HepG2 (cell line): ENCODE measurements around the gene TRMT1. TPM values are rescaled to one million over a fixed set of nuclear protein-coding genes. Genes with fewer than 3 reads are reported as not detected.

Source experiments
- ATAC-seq: fragments of 200-7000 bp; cut with Tn5 transposase; 3 replicates; pipeline ENCODE4 v1.9.1; 2020; ENCODE audit warnings: mild to moderate bottlenecking, moderate library complexity
- BruUV-seq: library from RNA; stranded (reverse); fragments of 400-500 nt; replicated peaks from 2 replicates; lab custom pipeline; 2021; lab: Mats Ljungman, UMichigan
- CTCF ChIA-PET: fragments of 300-600 bp; formaldehyde crosslinking; extraction: SDS; loops from one replicate; lab custom pipeline; 2021; ENCODE audit warnings: low total read pairs, inconsistent platforms, low intra/inter-chr PET ratio; lab: Yijun Ruan, JAX
- POLR2A ChIA-PET: fragments of 350-600 bp; sonication (Branson Sonifier 250); formaldehyde crosslinking; loops from one replicate; lab custom pipeline; 2020; ENCODE audit warnings: antibody characterized with exemption, inconsistent platforms; lab: Yijun Ruan, JAX
- DNase-seq: peaks from one replicate; pipeline ENCODE4 v3.0.0-alpha.2; 2015; ENCODE audit warnings: low spot score
- FAIRE-seq: peaks from 3 replicates; lab custom pipeline; 2011; peaks lifted over from hg19 to GRCh38; lab: Jason Lieb, UNC
- H2AFZ ChIP-seq: one replicate; pipeline ENCODE4 v1.6.1; 2011; ENCODE audit warnings: low read length, inconsistent platforms
- H3K27ac ChIP-seq: fragments of 300-600 bp; 3 replicates; pipeline ENCODE4 v1.8.0; 2011; ENCODE audit warnings: mixed run types, mild to moderate bottlenecking, mixed read lengths, low read length, inconsistent platforms; ENCODE audit not compliant: insufficient read depth; ENCODE audit errors: extremely low read length
- H3K27me3 ChIP-seq, 2 experiments: fragments of 200-600 bp in 1 of 2; 2 replicates in 1 of 2; 3 replicates in 1 of 2; pipeline versions ENCODE4 v1.6.0 to v1.8.0; 2011; ENCODE audit warnings: low read length in 2 of 2, mild to moderate bottlenecking in 2 of 2, moderate library complexity in 2 of 2, inconsistent platforms in 1 of 2; ENCODE audit not compliant: insufficient read depth in 2 of 2, control insufficient read depth in 1 of 2
- H3K36me3 ChIP-seq, 2 experiments: fragments of 200-600 bp in 1 of 2; replicated peaks in 1 of 2; 2 replicates in 1 of 2; 3 replicates in 1 of 2; pipeline versions ENCODE4 v1.5.1 to v1.8.0; 2011; ENCODE audit warnings: low read length in 2 of 2, inconsistent platforms in 1 of 2; ENCODE audit not compliant: insufficient read depth in 2 of 2, control insufficient read depth in 1 of 2
- H3K4me1 ChIP-seq: 2 replicates; pipeline ENCODE4 v1.5.1; 2012; ENCODE audit warnings: low read length, inconsistent platforms; ENCODE audit not compliant: insufficient read depth
- H3K4me2 ChIP-seq: 2 replicates; pipeline ENCODE4 v1.6.0; 2011; ENCODE audit warnings: low read depth, low read length, inconsistent platforms
- H3K4me3 ChIP-seq, 3 experiments: fragments of 200-600 bp in 1 of 3; sonication (generic), shearing (Covaris generic) in 1 of 3; replicated peaks in 1 of 3; 2 replicates each; pipeline ENCODE4 v1.5.1; 2011 to 2016; ENCODE audit warnings: low read length in 3 of 3, inconsistent platforms in 2 of 3, low read depth in 2 of 3, mild to moderate bottlenecking in 2 of 3, control low read depth in 1 of 3, mixed read lengths in 1 of 3; ENCODE audit not compliant: insufficient read depth in 1 of 3
- H3K79me2 ChIP-seq: one replicate; pipeline ENCODE4 v1.6.1; 2011; ENCODE audit warnings: low read length, inconsistent platforms; ENCODE audit not compliant: insufficient read depth
- H3K9ac ChIP-seq: 2 replicates; pipeline ENCODE4 v1.6.0; 2011; ENCODE audit warnings: mild to moderate bottlenecking, low read depth, low read length, inconsistent platforms; ENCODE audit not compliant: insufficient read depth
- H3K9me3 ChIP-seq: 2 replicates; pipeline ENCODE4 v1.5.1; 2012; ENCODE audit warnings: mild to moderate bottlenecking, low read length
- H4K20me1 ChIP-seq: 2 replicates; pipeline ENCODE4 v1.6.0; 2011; ENCODE audit warnings: inconsistent platforms, mild to moderate bottlenecking, low read length, moderate library complexity; ENCODE audit not compliant: insufficient read depth
- AFF4 ChIP-seq: sonication (generic); formaldehyde crosslinking; IDR thresholded peaks from 2 replicates; pipeline ENCODE4 v1.4.0; 2020; ENCODE audit warnings: missing genetic modification reagents
- ARNTL ChIP-seq: sonication (generic); formaldehyde crosslinking; IDR thresholded peaks from 2 replicates; pipeline ENCODE4 v1.4.0; 2020; ENCODE audit warnings: mild to moderate bottlenecking, missing genetic modification reagents
- CBX1 ChIP-seq: IDR thresholded peaks from one replicate; pipeline ENCODE4 v1.6.1; 2016; ENCODE audit warnings: antibody characterized with exemption, low read depth
- DPF2 ChIP-seq: sonication (generic); formaldehyde crosslinking; IDR thresholded peaks from 2 replicates; pipeline ENCODE4 v1.4.0; 2020; ENCODE audit warnings: mild to moderate bottlenecking, low read depth, missing genetic modification reagents, borderline replicate concordance
- HNF4G ChIP-seq, 2 experiments: sonication (generic) in 1 of 2; formaldehyde crosslinking in 1 of 2; IDR thresholded peaks; 2 replicates each; pipeline versions ENCODE4 v1.4.0 to v1.6.1; 2011 to 2020; ENCODE audit warnings: borderline replicate concordance in 2 of 2, low read depth in 2 of 2, mild to moderate bottlenecking in 2 of 2, low read length in 1 of 2, missing genetic modification reagents in 1 of 2, moderate library complexity in 1 of 2
- MEIS2 ChIP-seq: sonication (generic); formaldehyde crosslinking; IDR thresholded peaks from 2 replicates; pipeline ENCODE4 v1.9.0; 2021; ENCODE audit warnings: mild to moderate bottlenecking, missing genetic modification reagents
- RFXAP ChIP-seq: sonication (generic); formaldehyde crosslinking; IDR thresholded peaks from 2 replicates; pipeline ENCODE4 v1.4.0; 2020; ENCODE audit warnings: missing genetic modification reagents, borderline replicate concordance
- TCF12 ChIP-seq, 2 experiments: fragments of 450-650 bp in 1 of 2; sonication (generic) in 1 of 2; formaldehyde crosslinking in 1 of 2; IDR thresholded peaks; 2 replicates each; pipeline versions ENCODE4 v1.6.1 to v1.8.0; 2017 to 2022; ENCODE audit warnings: antibody characterized with exemption in 1 of 2, mild to moderate bottlenecking in 1 of 2, missing genetic modification reagents in 1 of 2, moderate library complexity in 1 of 2
- ZFP90 ChIP-seq: sonication (generic); formaldehyde crosslinking; IDR thresholded peaks from 2 replicates; pipeline ENCODE4 v1.8.0; 2022; ENCODE audit warnings: missing genetic modification reagents, mild to moderate bottlenecking, inconsistent platforms, borderline replicate concordance
- ZFY ChIP-seq: sonication (generic); formaldehyde crosslinking; IDR thresholded peaks from 2 replicates; pipeline ENCODE4 v1.4.0; 2020; ENCODE audit warnings: missing genetic modification reagents
- ZGPAT ChIP-seq: IDR thresholded peaks from 2 replicates; pipeline ENCODE4 v1.6.1; 2016; ENCODE audit warnings: mild to moderate bottlenecking
- ZMYM3 ChIP-seq: sonication (generic); formaldehyde crosslinking; IDR thresholded peaks from 2 replicates; pipeline ENCODE4 v1.5.1; 2020; ENCODE audit warnings: mild to moderate bottlenecking, missing genetic modification reagents
- ZNF12 ChIP-seq: sonication (generic); formaldehyde crosslinking; IDR thresholded peaks from 2 replicates; pipeline ENCODE4 v1.5.0; 2020; ENCODE audit warnings: missing genetic modification reagents
- ZNF547 ChIP-seq: sonication (generic); formaldehyde crosslinking; IDR thresholded peaks from 2 replicates; pipeline ENCODE4 v1.5.1; 2020; ENCODE audit warnings: mild to moderate bottlenecking, missing genetic modification reagents
- WGBS: methylation state at CpG from one replicate; pipeline ENCODE4 v1.1.6; 2017; ENCODE audit warnings: low lambda C conversion rate; 5-methylcytosine and 5-hydroxymethylcytosine counted together
- in situ Hi-C: cut with HindIII; loops from 2 replicates; pipeline ENCODE4 v1.10.0; 2017; ENCODE audit warnings: low pct_unique_long_range_greater_than_20kb; ENCODE audit not compliant: extremely low pct_ligation_motif_present
- intact Hi-C: fragments of 100-400 bp; cut with micrococcal nuclease; formaldehyde crosslinking; loops from one replicate; pipeline ENCODE4 v1.10.0; 2022; ENCODE audit not compliant: unreplicated experiment
- polyA plus RNA-seq, 8 experiments: library from polyadenylated mRNA; depleted of rRNA in 3 of 8; stranded (reverse) in 7 of 8; unstranded in 1 of 8; fragments of >200 nt; fragmentation: Illumina TruSeq in 4 of 8; extraction: Trizol in 4 of 8; gene quantifications; 2 replicates each; pipeline versions ENCODE4 v1.2.1 to v1.2.3, GENCODE V29; 2011 to 2016; ENCODE audit warnings: low read depth in 4 of 8, missing spikeins in 1 of 8, mixed read lengths in 1 of 8; ENCODE audit not compliant: insufficient read depth in 1 of 8
- total RNA-seq, 5 experiments: library from RNA; depleted of rRNA; stranded (reverse); fragments of >200 nt; fragmentation: Illumina TruSeq; extraction: Trizol; gene quantifications; 2 replicates each; pipeline ENCODE4 v1.2.3, GENCODE V29; 2016; ENCODE audit warnings: low read depth in 1 of 5
- TF ChIP-seq, protein P1 (sequence below): sonication (generic); formaldehyde crosslinking; IDR thresholded peaks from 2 replicates; pipeline ENCODE4 v1.5.0; 2020; ENCODE audit warnings: missing genetic modification reagents, mild to moderate bottlenecking, borderline replicate concordance

The TRMT1 gene
- total and polyA plus RNA-seq, 2 of the 13 experiments (the other 11 are each of a cell fraction or from before 2014, with no cell fraction given) = 35.5 to 44.1 TPM

GRCh38 chr19:13151605-13152355 is 35.2 kb upstream of the TRMT1 start:
- H3K27me3 ChIP-seq = no peaks in the 10 kb centered on the region; a peak in 1 of 5 replicates
- peak overlapping the region; percentile 92 to 97 (median 96) for H3K4me3 ChIP-seq
- POLR2A ChIA-PET = interaction anchor here (1.0 to 2.2 kb wide), 12 partner anchors 14 to 580 kb away, joined by 3 to 108 read pairs (median 5); partner anchors contain the start of gene NACC1
- peaks cover 3% of the 10 kb centered on the region; the same call in 1 of the 2 replicates for H4K20me1 ChIP-seq
- CTCF ChIA-PET = no interaction called here
- intact Hi-C loops = loop anchor here (1.0 to 5.0 kb wide), 5 partner anchors 11 to 696 kb away; partner anchors contain the start of genes NACC1 and TRMT1
- in situ Hi-C loops = loop anchor here (5.0 kb wide), 2 partner anchors 34 to 41 kb away; partner anchors contain the start of genes NACC1 and TRMT1
- peak overlapping the region; percentile 96 for H3K4me2 ChIP-seq
- BruUV-seq = no TSS peak
- no peak overlapping the region for H2AFZ ChIP-seq
- WGBS = 0% methylated on average over 3 of the region's 71 CpGs
- peaks cover 41% of the 10 kb centered on the region for H3K4me1 ChIP-seq
- peak overlapping the region; percentile 98 for H3K9ac ChIP-seq
- DNase-seq (peak; percentile 92), FAIRE-seq (no peak), ATAC-seq (peak; percentile 52)
- peaks cover 49% of the 10 kb centered on the region for H3K79me2 ChIP-seq
- no peaks in the 10 kb centered on the region for H3K36me3 ChIP-seq
- H3K9me3 ChIP-seq = no peaks in the 10 kb centered on the region
- peak overlapping the region; percentile 95 for H3K27ac ChIP-seq
- 0 out of 2 replicates have a peak, but pooled peaks have one; percentile 25 for TF ChIP-seq ZNF12 (CRISPR knock-in tag)
- TF ChIP-seq ZNF547 (CRISPR knock-in tag) = peak; percentile 60; the same call in 1 of the 2 replicates
- peak; percentile 43 for TF ChIP-seq CBX1
- no peak for TF ChIP-seq HNF4G (IDR thresholded peaks at IDR 0.05; ENCODE audit: borderline replicate concordance, low read depth, low read length)
- 0 out of 2 replicates have a peak, but pooled peaks have one; percentile 19 for TF ChIP-seq HNF4G (CRISPR knock-in tag; IDR thresholded peaks at IDR 0.05; ENCODE audit: borderline replicate concordance, low read depth)
- peak; percentile 65; the same call in 1 of the 2 replicates for TF ChIP-seq ZGPAT (CRISPR knock-in tag)
- TF ChIP-seq TCF12 (IDR thresholded peaks at IDR 0.05) = no peak
- TF ChIP-seq TCF12 (CRISPR knock-in tag; IDR thresholded peaks at IDR 0.05) = no peak; the same call in 1 of the 2 replicates
- peak; percentile 53; the same call in 1 of the 2 replicates for TF ChIP-seq MEIS2
- TF ChIP-seq AFF4 (CRISPR knock-in tag) = peak; percentile 78; the same call in 1 of the 2 replicates
- TF ChIP-seq RFXAP (CRISPR knock-in tag) = peak; percentile 67; the same call in 1 of the 2 replicates
- no peak; the same call in 1 of the 2 replicates for TF ChIP-seq ZMYM3 (CRISPR knock-in tag)
- peak; percentile 75; the same call in 1 of the 2 replicates for TF ChIP-seq ZFP90
- TF ChIP-seq ARNTL (CRISPR knock-in tag) = peak; percentile 73; the same call in 1 of the 2 replicates
- TF ChIP-seq, protein P1, sequence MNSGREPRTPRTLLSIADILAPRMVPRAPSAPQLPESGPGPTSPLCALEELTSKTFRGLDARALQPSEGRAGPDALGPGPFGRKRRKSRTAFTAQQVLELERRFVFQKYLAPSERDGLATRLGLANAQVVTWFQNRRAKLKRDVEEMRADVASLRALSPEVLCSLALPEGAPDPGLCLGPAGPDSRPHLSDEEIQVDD (CRISPR knock-in tag) = peak; percentile 75; the same call in 1 of the 2 replicates
- TF ChIP-seq DPF2 (CRISPR knock-in tag) = no peak
- peak; percentile 55 for TF ChIP-seq ZFY (CRISPR knock-in tag)
